HepG2 (cell line): ENCODE measurements around the gene HNRNPUL2. TPM values are rescaled to one million over a fixed set of nuclear protein-coding genes. Genes with fewer than 3 reads are reported as not detected.

Experiments used
- ADNP ChIP-seq: sonication (generic); formaldehyde crosslinking; IDR thresholded peaks from 2 replicates; pipeline ENCODE4 v1.4.0; 2020; ENCODE audit warnings: missing genetic modification reagents
- AHR ChIP-seq: IDR thresholded peaks from 2 replicates; pipeline ENCODE4 v1.6.1; 2018; ENCODE audit warnings: missing genetic modification reagents, missing compliant biosample characterization
- ELF1 ChIP-seq: sonication (generic); formaldehyde crosslinking; IDR thresholded peaks from 2 replicates; pipeline ENCODE4 v1.4.0; 2020; ENCODE audit warnings: missing genetic modification reagents
- KLF12 ChIP-seq: sonication (generic); formaldehyde crosslinking; IDR thresholded peaks from 2 replicates; pipeline ENCODE4 v1.4.0; 2020; ENCODE audit warnings: missing genetic modification reagents, borderline replicate concordance
- POGZ ChIP-seq: sonication (generic); formaldehyde crosslinking; IDR thresholded peaks from 2 replicates; pipeline ENCODE4 v1.4.0; 2020; ENCODE audit warnings: mild to moderate bottlenecking, missing genetic modification reagents
- REPIN1 ChIP-seq: sonication (generic); formaldehyde crosslinking; IDR thresholded peaks from 2 replicates; pipeline ENCODE4 v1.8.0; 2022; ENCODE audit warnings: missing genetic modification reagents, low read depth, mild to moderate bottlenecking, borderline replicate concordance
- SP2 ChIP-seq: sonication (generic); formaldehyde crosslinking; IDR thresholded peaks from 2 replicates; pipeline ENCODE4 v1.5.1; 2020; ENCODE audit warnings: mild to moderate bottlenecking, missing genetic modification reagents
- TBP ChIP-seq: sonication (generic); formaldehyde crosslinking; IDR thresholded peaks from 2 replicates; pipeline ENCODE4 v1.5.0; 2020; ENCODE audit warnings: missing genetic modification reagents
- ZBTB20 ChIP-seq: sonication (generic); formaldehyde crosslinking; IDR thresholded peaks from 2 replicates; pipeline ENCODE4 v1.8.1; 2023; ENCODE audit warnings: missing genetic modification reagents, low read depth, mild to moderate bottlenecking, borderline replicate concordance
- ZBTB8A ChIP-seq: sonication (generic); formaldehyde crosslinking; IDR thresholded peaks from 2 replicates; pipeline ENCODE4 v1.4.0; 2020; ENCODE audit warnings: mild to moderate bottlenecking, low read depth, missing genetic modification reagents, borderline replicate concordance
- ZNF180 ChIP-seq: sonication (generic); formaldehyde crosslinking; IDR thresholded peaks from 2 replicates; pipeline ENCODE4 v1.4.0; 2020; ENCODE audit warnings: low read depth, missing genetic modification reagents, borderline replicate concordance
- ZNF614 ChIP-seq: IDR thresholded peaks from 2 replicates; pipeline ENCODE4 v1.6.1; 2018; ENCODE audit warnings: missing biosample characterization, missing genetic modification reagents, inconsistent platforms, borderline replicate concordance
- ZNF709 ChIP-seq: sonication (generic); formaldehyde crosslinking; IDR thresholded peaks from 2 replicates; pipeline ENCODE4 v1.5.0; 2020; ENCODE audit warnings: mild to moderate bottlenecking, missing genetic modification reagents
- ZNF720 ChIP-seq: sonication (generic); formaldehyde crosslinking; IDR thresholded peaks from 2 replicates; pipeline ENCODE4 v1.4.0; 2020; ENCODE audit warnings: missing genetic modification reagents
- ZNF773 ChIP-seq: sonication (generic); formaldehyde crosslinking; IDR thresholded peaks from 2 replicates; pipeline ENCODE4 v1.4.0; 2020; ENCODE audit warnings: missing genetic modification reagents, borderline replicate concordance
- polyA plus RNA-seq, 8 experiments: library from polyadenylated mRNA; depleted of rRNA in 3 of 8; stranded (reverse) in 7 of 8; unstranded in 1 of 8; fragments of >200 nt; fragmentation: Illumina TruSeq in 4 of 8; extraction: Trizol in 4 of 8; gene quantifications; 2 replicates each; pipeline versions ENCODE4 v1.2.1 to v1.2.3, GENCODE V29; 2011 to 2016; ENCODE audit warnings: low read depth in 4 of 8, missing spikeins in 1 of 8, mixed read lengths in 1 of 8; ENCODE audit not compliant: insufficient read depth in 1 of 8
- total RNA-seq, 5 experiments: library from RNA; depleted of rRNA; stranded (reverse); fragments of >200 nt; fragmentation: Illumina TruSeq; extraction: Trizol; gene quantifications; 2 replicates each; pipeline ENCODE4 v1.2.3, GENCODE V29; 2016; ENCODE audit warnings: low read depth in 1 of 5
- TF ChIP-seq, protein P1 (sequence below): sonication (generic); formaldehyde crosslinking; IDR thresholded peaks from 2 replicates; pipeline ENCODE4 v1.8.0; 2022; ENCODE audit warnings: mild to moderate bottlenecking, missing genetic modification reagents; ENCODE audit not compliant: insufficient replicate concordance
- TF ChIP-seq, protein P2 (sequence below): sonication (generic); formaldehyde crosslinking; IDR thresholded peaks from 2 replicates; pipeline ENCODE4 v1.4.0; 2020; ENCODE audit warnings: missing genetic modification reagents
- TF ChIP-seq, protein P3 (sequence below): sonication (generic); formaldehyde crosslinking; IDR thresholded peaks from 2 replicates; pipeline ENCODE4 v1.5.0; 2020; ENCODE audit warnings: missing genetic modification reagents, mild to moderate bottlenecking, borderline replicate concordance
- TF ChIP-seq, protein P4 (sequence below): sonication (generic); formaldehyde crosslinking; IDR thresholded peaks from 2 replicates; pipeline ENCODE4 v1.5.1; 2020; ENCODE audit warnings: missing genetic modification reagents, mild to moderate bottlenecking, borderline replicate concordance

HNRNPUL2 gene
- total and polyA plus RNA-seq, 2 of the 13 experiments (the other 11 are each of a cell fraction or from before 2014, with no cell fraction given) = 8.4 to 9.6 TPM

DNA sequence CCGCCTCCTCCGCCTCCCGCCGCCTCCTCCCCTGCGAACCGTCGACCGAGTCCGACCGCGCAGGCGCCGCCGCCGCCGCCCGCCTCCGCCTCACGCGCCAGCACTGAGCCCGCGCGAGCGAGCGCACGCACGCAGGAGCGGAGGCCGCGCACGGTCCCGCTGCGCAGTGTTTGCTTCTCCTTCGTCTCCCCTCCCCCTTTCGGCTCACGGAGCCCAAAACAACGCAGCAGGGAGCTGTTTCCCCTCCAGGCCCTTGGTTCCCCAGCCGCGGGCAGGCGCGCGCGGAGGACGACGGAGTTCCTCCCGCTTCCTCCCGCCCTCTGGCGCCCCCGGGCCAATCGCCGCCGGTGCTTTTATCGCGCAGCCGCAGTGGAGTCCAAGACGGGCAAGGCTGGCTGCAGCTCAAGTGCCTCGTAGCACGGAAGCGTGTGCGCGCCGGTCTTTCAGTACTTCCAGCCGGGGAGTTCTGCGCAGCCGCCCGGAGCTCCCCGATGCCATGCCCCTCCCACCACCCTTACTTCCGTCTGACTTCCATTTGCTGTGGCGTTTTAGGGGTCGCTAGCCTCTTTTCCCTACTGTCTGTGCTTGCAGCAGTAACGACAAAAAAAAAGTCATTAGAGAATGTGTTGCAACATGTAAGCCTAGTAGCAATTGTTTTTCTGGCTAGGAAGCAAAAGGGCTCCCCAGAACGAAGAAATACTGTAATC is at the start of gene HNRNPUL2 (continued):
- TF ChIP-seq REPIN1 (CRISPR knock-in tag) (peak; percentile 73; the same call in 1 of the 2 replicates), TBP (peak; percentile 63; the same call in 1 of the 2 replicates), ZNF720 (CRISPR knock-in tag) (no peak), ELF1 (CRISPR knock-in tag) (peak; percentile 87), ZBTB8A (CRISPR knock-in tag) (no peak), ZNF773 (CRISPR knock-in tag) (peak; percentile 84), POGZ (CRISPR knock-in tag) (no peak), ZBTB20 (CRISPR knock-in tag) (peak; percentile 80; the same call in 1 of the 2 replicates), KLF12 (CRISPR knock-in tag) (peak; percentile 91; the same call in 1 of the 2 replicates), ZNF709 (peak; percentile 91), ZNF180 (CRISPR knock-in tag) (0 out of 2 replicates have a peak, but pooled peaks have one; percentile 30), ADNP (CRISPR knock-in tag) (no peak), ZNF614 (peak; percentile 47; the same call in 1 of the 2 replicates), AHR (CRISPR knock-in tag) (no peak; the same call in 1 of the 2 replicates), SP2 (CRISPR knock-in tag) (peak; percentile 88)
- TF ChIP-seq, protein P1, sequence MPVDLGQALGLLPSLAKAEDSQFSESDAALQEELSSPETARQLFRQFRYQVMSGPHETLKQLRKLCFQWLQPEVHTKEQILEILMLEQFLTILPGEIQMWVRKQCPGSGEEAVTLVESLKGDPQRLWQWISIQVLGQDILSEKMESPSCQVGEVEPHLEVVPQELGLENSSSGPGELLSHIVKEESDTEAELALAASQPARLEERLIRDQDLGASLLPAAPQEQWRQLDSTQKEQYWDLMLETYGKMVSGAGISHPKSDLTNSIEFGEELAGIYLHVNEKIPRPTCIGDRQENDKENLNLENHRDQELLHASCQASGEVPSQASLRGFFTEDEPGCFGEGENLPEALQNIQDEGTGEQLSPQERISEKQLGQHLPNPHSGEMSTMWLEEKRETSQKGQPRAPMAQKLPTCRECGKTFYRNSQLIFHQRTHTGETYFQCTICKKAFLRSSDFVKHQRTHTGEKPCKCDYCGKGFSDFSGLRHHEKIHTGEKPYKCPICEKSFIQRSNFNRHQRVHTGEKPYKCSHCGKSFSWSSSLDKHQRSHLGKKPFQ (CRISPR knock-in tag) = peak; percentile 94
- TF ChIP-seq, protein P2, sequence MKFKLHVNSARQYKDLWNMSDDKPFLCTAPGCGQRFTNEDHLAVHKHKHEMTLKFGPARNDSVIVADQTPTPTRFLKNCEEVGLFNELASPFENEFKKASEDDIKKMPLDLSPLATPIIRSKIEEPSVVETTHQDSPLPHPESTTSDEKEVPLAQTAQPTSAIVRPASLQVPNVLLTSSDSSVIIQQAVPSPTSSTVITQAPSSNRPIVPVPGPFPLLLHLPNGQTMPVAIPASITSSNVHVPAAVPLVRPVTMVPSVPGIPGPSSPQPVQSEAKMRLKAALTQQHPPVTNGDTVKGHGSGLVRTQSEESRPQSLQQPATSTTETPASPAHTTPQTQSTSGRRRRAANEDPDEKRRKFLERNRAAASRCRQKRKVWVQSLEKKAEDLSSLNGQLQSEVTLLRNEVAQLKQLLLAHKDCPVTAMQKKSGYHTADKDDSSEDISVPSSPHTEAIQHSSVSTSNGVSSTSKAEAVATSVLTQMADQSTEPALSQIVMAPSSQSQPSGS (CRISPR knock-in tag) = peak; percentile 78; the same call in 1 of the 2 replicates
- TF ChIP-seq, protein P3, sequence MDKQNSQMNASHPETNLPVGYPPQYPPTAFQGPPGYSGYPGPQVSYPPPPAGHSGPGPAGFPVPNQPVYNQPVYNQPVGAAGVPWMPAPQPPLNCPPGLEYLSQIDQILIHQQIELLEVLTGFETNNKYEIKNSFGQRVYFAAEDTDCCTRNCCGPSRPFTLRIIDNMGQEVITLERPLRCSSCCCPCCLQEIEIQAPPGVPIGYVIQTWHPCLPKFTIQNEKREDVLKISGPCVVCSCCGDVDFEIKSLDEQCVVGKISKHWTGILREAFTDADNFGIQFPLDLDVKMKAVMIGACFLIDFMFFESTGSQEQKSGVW (CRISPR knock-in tag) = no peak; the same call in 1 of the 2 replicates
- TF ChIP-seq, protein P4, sequence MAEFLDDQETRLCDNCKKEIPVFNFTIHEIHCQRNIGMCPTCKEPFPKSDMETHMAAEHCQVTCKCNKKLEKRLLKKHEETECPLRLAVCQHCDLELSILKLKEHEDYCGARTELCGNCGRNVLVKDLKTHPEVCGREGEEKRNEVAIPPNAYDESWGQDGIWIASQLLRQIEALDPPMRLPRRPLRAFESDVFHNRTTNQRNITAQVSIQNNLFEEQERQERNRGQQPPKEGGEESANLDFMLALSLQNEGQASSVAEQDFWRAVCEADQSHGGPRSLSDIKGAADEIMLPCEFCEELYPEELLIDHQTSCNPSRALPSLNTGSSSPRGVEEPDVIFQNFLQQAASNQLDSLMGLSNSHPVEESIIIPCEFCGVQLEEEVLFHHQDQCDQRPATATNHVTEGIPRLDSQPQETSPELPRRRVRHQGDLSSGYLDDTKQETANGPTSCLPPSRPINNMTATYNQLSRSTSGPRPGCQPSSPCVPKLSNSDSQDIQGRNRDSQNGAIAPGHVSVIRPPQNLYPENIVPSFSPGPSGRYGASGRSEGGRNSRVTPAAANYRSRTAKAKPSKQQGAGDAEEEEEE (CRISPR knock-in tag) = peak; percentile 82; the same call in 1 of the 2 replicates
